ENCODE results near the gene GPS1. TPM values are rescaled to one million over a fixed set of nuclear protein-coding genes. Genes with fewer than 3 reads are reported as not detected.

GPS1 gene
- polyA plus RNA-seq, 1 experiment: 131 TPM

DNA sequence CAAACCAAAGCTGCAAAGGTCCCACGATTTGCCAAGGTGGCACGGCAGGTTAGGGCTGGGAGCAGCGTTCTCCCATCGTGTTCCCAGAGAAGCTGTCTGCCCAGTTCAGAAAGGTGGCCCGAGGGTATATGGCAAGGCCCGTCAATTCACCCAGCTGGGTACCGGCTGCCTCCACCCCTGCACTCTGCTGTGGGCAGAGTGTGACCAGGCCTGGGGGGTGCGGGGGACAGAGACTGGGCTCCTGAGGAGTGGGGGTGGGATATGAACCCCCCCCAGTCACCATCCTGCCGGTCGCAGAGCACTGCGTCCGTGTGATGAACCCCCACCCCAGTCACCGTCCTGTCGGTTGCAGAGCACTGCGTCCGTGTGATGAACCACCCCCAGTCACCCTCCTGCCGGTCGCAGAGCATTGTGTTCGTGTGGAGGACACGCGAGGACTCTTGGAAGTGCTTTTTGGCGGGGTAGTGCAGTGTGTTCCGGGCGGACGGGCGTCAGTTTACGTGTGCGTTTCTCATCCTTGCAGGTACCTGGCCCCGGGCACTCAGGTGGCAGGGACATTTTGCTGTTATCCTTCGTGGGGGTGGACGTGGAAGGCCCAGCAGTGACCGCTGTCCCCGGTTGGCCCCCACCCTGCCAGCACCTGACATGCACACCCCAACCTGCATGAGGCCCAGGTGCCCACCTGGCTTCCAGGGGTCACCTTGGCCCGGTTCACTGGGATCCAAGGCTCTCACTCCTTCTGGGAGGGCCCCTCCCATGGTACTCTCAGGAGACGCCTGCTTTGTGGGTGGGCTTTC is 49.0 kb downstream of the GPS1 start:
- CTCF ChIA-PET: no interaction called here

GRCh38 chr17:82101301-82101715 is 49.6 kb downstream of the GPS1 start:
- DNase-seq (ENCODE audit: low read depth): no peak
- H3K36me3 ChIP-seq (ENCODE audit: control insufficient read depth, insufficient read depth, low read length): no peaks in the 10 kb centered on the region
- ChIA-PET POLR2A (no interaction called here), CTCF (no interaction called here)
- H3K4me3 ChIP-seq (ENCODE audit: low read depth, low read length): no peak overlapping the region
- TF ChIP-seq CTCF (IDR thresholded peaks at IDR 0.05; ENCODE audit: insufficient read depth, low read depth, low read length): no peak
- H3K27me3 ChIP-seq (ENCODE audit: control insufficient read depth, insufficient read depth, low read length): no peaks in the 10 kb centered on the region

More for the DNA sequence above, 49.0 kb downstream of the GPS1 start:
- POLR2A ChIA-PET: no interaction called here
- Histone ChIP-seq H3K4me3 (ENCODE audit: low read depth, low read length) (no peak overlapping the region), H3K27me3 (ENCODE audit: control insufficient read depth, insufficient read depth, low read length) (no peaks in the 10 kb centered on the region), H3K36me3 (ENCODE audit: control insufficient read depth, insufficient read depth, low read length) (peaks cover 4% of the 10 kb centered on the region; the same call in 1 of the 2 replicates)
- no peak for DNase-seq (ENCODE audit: low read depth)
- no peak for TF ChIP-seq CTCF (IDR thresholded peaks at IDR 0.05; ENCODE audit: insufficient read depth, low read depth, low read length)

GRCh38 chr17:82101767-82102679 is 50.3 kb downstream of the GPS1 start:
- H3K27me3 ChIP-seq (ENCODE audit: control insufficient read depth, insufficient read depth, low read length): no peaks in the 10 kb centered on the region
- DNase-seq (ENCODE audit: low read depth): no peak
- no peaks in the 10 kb centered on the region for H3K36me3 ChIP-seq (ENCODE audit: control insufficient read depth, insufficient read depth, low read length)
- TF ChIP-seq CTCF (IDR thresholded peaks at IDR 0.05; ENCODE audit: insufficient read depth, low read depth, low read length): no peak
- POLR2A ChIA-PET: no interaction called here
- no peak overlapping the region for H3K4me3 ChIP-seq (ENCODE audit: low read depth, low read length)
- CTCF ChIA-PET: no interaction called here

DNA sequence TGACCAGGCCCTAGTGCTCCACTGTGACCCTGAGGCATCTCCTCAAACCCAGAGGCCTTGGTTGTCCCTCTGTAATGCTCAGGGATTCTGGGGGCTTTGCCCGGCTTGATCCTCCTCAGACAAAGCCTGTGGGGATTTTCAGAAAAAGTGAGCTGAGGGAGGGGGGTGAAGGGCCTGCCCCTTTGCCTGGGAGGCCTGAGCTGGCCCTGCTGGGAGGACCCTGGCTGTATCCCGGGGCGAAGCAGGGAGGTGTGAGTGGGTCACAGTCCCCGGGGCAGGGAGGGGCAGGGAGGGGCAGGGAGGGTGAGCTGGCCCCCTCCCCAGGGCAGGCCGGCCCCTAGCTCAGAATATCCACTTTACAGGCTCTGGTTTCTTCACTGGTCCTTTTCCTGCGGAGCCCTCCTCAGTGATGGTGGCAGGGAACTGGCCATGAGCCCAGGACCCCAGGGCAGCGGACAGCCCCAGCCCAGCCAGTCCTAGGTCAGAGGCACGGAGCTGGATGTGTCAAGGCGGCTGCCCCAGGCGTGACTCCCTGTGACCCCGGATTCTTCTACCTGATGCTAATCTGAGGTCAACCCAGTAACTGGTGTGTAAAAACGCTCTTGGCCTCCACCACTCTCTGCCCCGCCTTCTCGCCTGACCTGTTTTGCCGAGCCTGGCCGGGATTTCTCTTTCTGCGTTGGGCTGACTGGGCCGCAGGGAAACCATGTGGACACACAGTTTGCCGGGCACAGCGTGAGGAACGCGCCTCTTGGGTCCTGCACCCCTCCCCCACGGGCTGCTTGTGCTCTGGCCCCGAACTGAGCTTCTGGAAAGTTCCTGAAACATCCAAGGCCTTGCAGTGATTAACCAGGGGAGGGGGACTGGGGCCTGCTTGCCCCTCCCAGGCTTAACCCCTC is 52.1 kb downstream of the GPS1 start:
- Histone ChIP-seq H3K4me3 (ENCODE audit: low read depth, low read length) (no peak overlapping the region), H3K27me3 (ENCODE audit: control insufficient read depth, insufficient read depth, low read length) (no peaks in the 10 kb centered on the region), H3K36me3 (ENCODE audit: control insufficient read depth, insufficient read depth, low read length) (no peaks in the 10 kb centered on the region)
- ChIA-PET POLR2A (no interaction called here), CTCF (no interaction called here)
- TF ChIP-seq CTCF (IDR thresholded peaks at IDR 0.05; ENCODE audit: insufficient read depth, low read depth, low read length): no peak
- DNase-seq (ENCODE audit: low read depth): no peak

All from BJ (cell line).